Activated CD4-positive, CD25-positive, alpha-beta regulatory T cell treated with anti-CD3 and anti-CD28 coated beads, Interleukin-2, amount 50 U/mL, for 72 hours (primary cell): ENCODE results near the gene FARP1.

Experiments used
- DNase-seq: peaks from one replicate; pipeline ENCODE4 v3.0.0; 2021

Gene FARP1

DNA sequence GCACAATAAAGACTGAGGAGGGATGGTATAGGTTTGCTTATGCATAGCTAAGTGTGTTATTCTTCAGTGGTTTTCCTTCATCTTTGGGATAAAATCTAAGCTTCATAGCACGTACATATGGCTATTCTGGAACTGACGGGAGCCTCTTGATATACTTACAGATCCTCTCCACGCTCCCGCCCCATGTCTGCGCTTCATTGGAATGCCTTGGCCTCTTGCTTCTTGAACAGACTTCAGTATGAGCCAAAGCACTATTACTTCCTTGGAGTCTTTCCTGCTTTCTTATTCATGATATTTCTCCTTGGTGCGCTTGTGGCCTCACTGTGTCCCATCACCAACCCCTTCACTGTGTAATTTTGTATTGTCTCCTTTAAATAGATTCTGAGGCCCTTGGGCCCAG, 145.3 kb downstream of the FARP1 start:
- no peak for DNase-seq

DNA sequence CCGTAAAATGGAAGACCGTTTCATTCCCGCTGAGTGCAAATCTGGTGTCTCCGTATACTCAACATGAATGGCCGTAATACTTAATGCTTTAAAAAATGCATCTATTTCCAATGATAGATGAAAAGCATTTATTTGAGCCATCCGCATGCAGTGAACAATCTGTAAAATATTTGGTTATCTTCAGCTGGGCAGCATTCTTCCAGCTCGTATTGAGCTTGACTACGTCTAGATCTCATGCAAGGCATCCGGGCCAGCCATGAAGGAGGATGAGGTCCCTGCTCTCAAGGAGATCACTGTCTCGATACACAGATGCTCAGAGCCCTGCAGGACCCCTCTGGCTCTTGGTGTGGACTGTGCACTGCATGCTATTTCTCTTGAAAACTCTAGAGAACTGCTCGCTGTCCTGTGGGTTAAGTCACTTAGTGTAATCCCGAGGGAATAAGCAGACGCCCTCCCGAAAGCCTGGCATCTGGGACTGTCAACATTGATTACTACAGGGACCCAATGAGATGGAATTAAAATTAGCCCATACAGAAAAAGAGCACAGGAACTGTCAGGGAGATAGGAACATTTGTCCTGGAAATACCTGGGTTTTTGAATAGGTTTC, 146.5 kb downstream of the FARP1 start:
- no peak for DNase-seq

DNA sequence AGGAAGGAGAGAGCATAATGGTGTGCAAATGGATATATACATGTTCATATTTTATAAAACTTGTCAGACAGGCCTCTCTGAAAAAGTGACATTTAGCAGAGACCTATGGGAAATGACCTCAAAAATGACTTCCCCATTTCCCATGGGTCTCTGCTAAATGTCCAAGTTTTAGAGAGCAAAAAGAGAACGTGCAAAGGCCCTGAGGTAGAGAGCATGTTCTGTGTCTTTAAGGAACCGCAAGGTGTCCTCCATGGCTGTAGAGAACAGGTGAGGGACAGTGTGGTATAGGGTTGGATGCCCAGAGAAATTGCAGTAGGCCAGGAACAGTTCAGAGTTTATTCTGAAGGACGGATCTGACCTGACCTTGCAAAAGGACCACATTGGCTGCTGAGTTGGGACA, 147.4 kb downstream of the FARP1 start:
- DNase-seq = no peak

DNA sequence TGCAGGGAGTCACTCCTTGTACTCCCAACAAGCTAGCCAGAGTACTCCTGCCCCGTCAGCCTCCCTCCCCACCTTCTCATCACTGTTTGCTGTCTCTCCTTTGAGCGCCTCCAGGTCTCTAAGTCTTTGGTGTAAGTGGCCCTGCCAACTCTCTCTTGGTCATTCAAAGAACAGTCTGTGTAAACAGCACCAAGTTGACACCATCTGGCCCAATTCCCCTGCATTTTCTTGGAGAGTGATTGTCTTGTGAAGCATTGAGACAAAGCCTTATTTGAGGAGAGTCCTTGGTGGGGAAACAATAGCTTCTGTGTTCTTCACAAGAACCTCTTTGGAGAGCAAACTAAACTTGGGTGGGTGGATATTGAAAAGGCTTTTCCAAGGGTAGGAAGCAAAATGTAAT, 148.8 kb downstream of the FARP1 start:
- DNase-seq = no peak

DNA sequence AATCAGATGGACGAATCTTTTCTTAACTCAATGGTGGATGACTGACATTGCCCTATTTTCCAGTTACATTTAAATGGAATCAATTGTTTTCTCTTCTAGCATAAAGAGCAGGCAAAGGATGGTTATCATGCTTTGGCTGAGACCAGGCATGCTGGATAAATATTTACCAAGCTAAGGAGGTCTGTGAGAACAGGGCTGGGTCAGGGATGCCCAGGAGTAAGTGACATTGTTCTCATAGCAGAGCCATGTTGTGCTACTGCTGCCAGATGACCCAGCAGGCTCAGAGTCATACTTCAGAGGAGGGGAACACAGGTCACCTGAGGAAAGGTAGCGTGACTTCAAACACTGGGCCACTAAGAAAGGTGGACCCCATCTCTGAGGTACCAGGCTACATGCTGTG, 150.2 kb downstream of the FARP1 start:
- DNase-seq = no peak

DNA sequence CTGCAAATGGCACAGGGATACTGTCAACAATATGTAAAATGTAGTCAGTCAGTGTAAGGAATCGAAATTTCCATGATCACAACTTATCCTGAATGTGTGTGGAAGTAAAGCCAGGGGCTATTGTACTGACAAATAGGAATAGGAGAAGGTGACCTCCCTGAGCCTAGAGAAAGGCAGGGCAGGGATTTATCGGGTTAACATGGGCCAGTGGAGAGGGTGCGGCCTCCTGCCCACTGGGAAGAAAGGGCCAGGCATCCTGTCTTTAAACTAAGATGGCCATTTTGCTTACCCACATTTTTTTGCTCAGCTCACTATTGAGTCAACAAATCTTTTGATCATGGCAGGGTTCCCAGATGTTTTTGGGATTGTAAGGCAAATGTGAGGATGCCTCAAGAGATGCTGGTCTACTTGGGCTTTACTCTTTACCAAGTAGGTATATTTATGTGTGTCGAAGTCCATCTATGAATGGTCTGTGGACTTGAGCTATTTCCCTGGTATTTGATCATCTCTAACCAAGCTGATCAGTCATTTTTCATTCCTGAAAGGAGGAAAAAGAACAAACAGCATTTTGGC, 150.8 kb downstream of the FARP1 start:
- no peak for DNase-seq

DNA sequence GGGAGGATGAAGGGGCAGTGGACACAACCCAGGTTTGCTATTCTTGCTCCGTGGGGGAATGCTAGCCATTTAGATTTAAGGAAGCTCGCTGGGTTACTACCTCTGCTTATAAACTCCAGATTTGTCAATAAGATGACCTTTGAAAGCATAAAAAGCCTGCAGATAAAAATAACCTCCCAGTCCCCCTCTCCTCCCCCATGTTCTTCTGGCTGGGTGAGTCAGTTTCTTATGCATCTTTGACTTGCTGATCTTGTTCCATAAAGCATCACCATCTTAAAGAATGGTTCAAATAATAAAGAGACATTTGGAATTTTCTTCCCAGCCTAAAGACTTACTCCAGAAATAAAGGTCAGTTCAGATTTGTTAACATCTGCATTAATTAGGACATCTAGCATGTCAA, 152.5 kb downstream of the FARP1 start:
- no peak for DNase-seq

DNA sequence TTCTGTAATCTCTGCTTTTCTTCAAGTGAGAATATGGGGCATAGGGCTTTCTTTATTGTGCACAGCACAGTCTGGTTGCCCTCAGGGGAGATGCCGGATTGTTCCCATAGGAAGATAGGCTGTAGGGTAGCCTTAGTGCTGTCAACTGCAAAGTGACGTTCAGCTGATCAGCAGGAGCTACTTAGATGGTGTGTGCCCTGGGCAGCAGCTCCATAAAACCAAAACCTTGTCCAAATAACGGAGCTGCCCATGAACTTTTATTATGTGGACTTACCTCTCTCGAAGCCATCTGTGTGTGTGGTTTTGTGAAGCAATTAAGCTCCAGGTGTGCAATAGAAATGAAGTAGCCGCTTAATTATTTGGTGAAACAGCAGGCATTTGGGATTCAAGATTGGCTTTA, 154.2 kb downstream of the FARP1 start:
- DNase-seq = no peak

DNA sequence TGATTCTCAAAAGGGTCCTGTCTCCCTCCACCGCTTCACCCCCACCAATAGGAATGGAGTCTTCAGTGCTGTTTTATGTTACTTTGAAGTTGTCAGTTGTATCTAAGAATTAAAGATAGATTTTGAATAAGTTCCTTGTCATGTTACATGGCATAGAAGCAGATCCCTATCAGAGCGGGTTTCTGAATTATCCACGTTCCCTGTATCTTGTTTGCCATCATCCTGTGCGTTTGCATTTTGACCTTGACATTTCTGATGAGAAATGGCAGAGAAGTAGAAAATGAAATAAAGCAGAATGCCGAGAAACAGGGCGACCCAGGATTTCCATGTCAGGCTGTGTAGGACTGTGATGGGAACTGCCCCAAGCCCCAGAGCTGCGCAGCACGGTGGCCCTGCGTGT, 154.9 kb downstream of the FARP1 start:
- DNase-seq = no peak

DNA sequence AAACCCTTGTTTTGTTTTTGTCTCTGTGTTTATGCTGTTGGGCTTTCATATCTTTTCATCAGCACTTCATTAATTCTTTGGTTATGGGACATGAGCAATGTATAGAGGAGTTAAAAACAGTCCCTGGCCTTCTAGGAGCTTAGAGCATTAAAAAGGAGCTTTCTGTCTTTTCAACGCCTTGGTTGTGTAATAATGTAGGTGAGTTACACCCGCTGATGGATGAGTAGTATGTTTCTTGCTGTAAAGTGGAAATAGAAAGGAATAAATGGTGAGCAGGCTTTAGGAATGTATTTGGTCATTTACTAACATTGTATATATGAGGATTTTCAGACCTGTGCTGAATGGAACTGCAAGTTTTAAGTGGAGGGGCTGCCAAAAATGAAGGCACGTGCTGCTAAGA, 155.7 kb downstream of the FARP1 start:
- DNase-seq = no peak

DNA sequence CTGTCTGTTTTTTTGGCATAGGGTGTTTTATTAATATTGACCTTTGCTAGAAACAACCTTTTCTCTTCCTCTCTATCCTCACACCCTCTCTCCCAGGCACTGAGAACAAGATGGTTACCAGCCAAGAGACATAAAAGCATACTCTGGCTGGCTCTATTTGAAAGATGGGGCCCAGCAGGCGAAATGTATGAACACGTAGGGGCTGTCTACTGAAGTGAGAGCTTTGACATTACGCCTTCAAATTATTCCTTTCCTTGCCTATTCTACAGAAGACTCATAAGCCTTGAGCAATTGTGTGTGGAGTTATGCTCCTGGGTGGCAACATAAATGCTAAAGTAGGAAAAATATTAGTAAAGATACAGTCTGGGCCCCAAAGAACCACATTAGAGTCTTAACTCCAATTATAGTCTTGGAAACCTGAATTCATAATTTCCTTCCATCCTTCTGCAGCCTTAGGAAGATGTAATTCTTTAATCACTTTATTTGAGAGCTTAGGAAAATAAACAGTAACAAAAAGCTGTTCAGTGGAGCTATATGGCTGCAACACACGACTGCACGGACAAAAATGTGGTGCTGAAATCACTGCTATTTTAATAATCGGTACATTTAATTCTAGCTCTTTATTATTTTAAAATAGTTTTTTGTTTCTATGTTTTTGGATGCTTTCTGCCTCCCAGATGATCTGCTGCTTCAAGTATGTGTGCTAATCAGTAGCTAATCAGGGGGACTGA, 156.5 kb downstream of the FARP1 start:
- DNase-seq = no peak

DNA sequence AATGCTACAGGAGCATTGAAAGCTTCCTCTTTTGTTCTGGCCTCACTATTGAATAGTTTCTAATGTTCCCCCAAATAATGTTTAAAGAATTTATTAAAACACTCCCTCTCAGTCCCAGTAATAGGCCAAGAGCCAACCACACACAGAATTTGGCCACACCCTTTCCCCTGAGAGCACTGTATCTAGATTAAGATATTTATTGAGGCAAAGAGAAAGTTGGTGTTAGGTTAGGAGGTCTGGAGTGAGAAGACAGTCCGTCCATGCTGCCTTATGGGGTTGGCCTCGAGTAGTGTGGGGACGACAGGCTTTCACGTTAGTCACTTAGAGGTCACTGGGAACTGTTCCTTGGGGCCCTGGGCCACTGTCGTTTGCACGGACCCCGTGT, 157.1 kb downstream of the FARP1 start:
- DNase-seq = no peak

DNA sequence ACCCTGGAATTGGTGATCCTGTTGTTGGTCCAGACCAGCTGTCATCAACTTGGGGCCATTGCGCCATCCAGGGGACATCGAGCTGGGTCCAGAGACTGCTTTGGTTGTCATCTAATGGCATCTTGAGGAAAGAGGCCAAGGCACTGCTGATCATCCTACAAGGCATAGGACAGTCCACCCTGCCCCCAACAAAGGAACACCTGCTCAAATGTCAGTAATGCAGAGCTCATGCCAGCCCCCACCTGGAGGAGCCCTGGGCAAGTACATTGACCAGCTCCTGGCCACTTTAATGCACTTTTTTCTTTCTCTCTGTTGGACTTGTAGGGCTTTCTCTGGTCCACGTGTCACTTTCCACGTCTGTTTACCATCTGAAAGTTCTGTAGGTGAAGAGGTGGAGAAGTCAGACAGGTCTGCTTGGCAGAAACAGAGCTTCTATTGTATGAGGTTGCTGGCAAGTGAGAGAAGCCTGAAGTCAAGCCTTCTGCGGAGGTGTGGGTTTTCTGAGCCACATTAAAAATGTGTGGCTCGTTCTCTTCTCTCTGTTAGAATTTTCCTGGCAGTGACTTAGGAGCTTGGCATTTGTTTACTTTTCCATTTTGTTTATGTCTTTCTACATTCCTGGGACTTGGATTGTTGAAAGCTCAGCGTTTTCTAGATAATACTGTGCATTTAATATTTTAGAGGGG, 158.2 kb downstream of the FARP1 start:
- no peak for DNase-seq

DNA sequence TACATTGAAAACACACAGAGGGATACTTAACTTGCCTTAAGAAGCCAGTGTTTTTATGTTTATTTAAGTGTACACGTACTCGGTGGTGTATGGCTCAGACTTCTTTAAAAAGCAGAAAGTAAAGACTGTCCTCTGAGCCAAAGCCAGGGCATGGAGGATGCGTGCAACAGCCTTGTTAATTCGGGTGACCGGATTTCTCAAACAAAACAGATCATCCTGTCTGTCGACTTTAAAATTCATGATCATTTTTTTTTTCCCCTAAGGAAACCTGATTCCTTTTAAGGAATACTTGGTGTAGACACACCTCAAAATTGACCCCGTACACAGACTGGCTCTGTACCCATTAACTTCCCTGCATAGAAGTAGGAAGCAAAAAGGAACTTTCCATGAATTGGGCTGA, 158.8 kb downstream of the FARP1 start:
- DNase-seq = no peak

DNA sequence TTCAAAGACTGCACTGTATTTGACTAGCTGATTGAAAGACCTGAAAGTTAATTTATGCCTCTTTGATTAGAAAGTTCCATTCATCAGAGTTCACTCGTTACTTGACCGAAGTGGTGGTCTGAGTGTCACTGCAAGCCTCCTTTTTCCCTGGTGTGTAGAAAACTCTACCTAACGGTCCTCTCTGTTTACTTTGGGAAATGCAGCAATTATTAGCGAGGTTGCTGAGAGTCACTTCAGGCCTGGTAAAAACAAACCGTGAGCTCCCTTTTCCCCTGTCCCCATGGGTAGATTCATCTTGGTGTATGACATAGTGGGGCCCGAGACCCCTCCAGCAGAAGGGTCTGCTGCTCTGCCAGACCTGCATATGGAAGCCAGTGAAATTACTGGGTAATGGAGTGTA, 161.0 kb downstream of the FARP1 start:
- DNase-seq = no peak

DNA sequence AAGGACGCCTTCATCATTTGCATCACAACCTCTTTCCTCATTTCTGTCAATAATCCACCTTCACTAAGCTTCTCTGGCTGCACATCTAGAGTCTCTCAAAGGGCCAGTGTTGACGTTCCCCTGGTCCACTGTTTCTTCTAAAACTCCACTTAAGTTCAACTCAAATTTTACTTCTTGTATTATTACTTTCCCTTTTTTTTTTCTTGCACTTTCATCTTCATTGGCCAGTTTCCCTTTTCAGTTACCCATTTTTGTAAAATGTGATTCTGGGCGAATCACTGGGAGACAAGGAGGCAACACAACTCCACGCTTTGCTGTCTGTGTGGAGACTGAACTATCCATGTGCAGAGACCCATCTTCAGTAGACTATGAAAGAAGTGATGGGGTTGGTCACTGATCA, 162.8 kb downstream of the FARP1 start:
- no peak for DNase-seq

DNA sequence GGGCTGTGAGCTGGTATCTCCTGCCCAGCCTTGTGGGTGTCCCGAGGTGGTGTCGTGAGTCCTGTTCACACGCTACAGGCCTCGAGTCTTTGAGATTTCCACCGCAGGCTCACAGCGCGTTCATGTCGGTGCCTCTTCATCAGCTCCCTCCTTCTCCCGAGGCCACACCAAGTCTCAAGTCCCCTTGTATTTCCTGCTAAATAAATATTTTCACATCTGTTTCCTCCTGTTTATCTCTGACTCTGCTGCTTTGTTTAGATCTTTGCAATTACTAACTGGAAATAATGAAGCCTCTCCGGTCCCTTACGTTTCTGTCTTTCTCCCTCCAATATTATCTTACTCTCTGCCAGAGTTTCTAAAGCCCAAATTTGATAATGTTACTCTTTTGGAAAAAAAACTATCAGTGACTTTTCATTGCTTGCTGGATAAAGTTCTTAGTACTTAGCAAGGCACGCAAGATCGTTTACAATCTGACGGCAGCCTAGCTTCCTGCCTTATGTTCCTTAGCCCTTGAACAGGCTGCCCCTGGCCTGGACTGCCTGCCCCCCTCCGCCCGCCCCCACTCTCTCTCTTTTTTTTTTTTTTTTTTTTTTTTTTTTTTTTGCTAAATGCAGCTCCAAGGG, 164.7 kb downstream of the FARP1 start:
- no peak for DNase-seq

DNA sequence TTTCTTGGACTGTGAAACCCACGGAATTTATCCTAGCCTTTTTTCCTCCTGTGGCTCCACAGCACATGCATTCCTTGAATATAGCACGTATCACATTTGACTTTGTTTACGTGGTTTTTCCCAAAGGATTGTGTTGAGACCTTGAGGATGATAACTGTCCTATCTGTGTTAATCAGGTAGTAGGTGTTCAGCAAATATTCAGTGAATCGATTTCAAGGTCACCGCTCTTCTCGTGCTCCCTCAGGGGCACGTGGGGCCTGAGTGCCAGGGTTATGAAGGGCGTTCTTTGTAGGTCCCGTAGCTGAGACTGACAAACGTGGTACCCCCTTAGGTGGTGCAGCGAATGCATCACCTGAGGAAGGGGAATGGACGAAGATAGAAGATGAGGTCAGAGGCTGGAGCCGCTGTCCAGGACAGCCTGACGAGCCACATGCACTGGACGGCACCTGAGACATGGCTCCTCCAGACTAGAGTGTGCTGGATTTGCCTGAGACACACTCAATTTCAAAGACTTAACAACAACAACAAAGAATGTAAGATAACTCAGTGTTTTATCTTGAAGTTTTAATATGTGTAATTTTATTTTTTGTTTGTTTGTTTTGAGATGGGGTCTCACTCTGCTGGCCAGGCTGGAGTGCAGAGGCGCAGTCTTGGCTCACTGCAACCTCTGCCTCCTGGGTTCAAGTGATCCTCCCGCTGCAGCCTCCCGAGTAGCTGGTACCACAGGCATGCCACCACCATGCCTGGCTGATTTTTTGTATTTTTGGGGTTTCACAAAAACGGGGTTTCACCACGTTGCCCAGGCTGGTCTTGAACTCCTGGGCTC, 165.4 kb downstream of the FARP1 start:
- no peak for DNase-seq

DNA sequence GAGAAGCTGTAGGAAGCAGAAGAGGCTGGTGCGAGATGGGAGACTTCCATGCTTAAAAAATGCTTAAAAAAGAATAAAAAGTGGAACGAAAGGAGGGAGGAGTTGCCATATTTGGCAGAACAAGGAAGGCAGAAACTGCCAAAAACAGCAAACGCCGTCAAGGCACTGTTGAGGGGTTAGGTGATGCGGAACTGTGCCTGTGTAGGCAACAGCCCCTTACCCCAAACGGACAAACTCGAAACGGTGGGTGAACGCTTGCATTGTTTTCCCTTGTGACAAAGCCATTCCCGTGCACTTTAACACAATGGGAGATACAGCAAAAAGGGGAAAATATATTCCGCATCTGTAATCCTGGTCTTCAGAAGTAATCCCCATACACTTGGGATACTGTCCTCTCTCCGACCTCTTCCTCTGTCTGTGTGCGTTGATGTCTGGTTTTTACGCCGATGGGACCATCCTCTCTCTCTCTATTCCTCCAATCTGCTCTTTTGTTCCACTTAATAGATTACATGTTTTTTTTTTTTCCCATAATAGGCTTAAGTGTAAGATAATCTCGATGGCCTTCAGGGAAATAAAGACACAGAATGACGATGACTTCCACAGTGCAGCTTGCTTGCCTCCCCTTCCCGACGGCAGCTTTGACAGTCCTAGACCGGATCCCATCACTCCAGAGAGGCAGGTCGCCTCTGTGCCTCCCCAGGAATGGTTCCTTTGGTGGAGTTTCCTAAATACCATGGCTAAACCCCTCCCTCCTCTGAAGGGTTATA, 166.9 kb downstream of the FARP1 start:
- no peak for DNase-seq

DNA sequence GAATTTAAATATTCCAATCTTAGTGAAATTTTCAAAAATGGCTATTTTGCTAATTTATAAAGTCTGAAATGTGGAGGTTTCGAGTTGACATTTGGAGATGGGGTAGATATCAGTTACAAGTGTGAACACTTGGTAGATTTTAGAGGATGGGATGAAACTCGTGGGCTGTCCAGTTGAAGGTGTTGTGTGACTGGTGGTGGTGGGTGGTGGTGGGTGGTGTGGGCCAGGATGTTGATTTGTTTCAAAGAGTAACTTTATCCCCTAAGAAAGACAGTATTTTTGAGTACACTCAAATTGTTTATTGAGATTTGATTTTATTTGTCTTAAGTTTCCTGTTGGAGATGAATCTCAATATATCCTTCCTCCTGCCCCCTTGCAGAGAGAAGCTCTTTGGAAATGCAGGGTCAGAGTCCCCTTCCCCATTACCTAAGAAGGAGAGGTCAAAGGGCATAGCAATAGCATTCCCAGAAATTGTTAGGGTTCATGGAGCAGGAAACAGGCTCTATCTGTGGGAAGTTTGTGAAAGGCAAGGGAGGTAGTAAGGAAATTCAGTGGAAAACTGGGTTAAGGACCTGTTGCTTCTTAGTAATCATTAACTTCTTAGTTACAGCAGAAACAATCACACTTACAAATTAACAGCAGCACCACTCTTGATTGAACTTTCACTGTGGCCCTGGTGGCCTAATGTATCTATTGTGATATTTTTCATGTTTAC, 167.7 kb downstream of the FARP1 start:
- no peak for DNase-seq

DNA sequence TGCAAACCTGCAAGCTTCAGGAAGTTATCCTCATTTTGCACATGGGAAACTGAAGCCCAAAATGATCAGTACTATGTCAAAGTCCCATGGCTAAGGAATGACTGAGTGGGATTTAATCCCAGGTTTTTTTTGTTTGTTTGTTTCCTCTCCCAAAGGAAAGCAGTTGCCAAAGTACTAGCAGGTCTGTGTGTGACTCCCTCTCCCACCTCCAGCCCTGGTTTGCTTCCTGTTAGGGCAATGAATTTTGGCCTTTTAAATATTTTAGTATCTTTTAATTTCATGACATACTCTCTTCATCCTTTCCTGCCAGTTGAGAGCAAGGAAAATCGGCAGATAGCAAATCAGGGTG, 168.3 kb downstream of the FARP1 start:
- DNase-seq = no peak
